Smooth muscle cell of the pulmonary artery (primary cell): ENCODE results near the gene XAF1. TPM values are rescaled to one million over a fixed set of nuclear protein-coding genes. Genes with fewer than 3 reads are reported as not detected.

Experiments
- total RNA-seq: library from RNA; depleted of rRNA; stranded (reverse); fragments of >200 nt; gene quantifications from 2 replicates; pipeline ENCODE4 v1.2.3, GENCODE V29; 2014

Gene XAF1, protein sequence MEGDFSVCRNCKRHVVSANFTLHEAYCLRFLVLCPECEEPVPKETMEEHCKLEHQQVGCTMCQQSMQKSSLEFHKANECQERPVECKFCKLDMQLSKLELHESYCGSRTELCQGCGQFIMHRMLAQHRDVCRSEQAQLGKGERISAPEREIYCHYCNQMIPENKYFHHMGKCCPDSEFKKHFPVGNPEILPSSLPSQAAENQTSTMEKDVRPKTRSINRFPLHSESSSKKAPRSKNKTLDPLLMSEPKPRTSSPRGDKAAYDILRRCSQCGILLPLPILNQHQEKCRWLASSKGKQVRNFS
- 20.0 and 37.0 TPM in 2 replicates for total RNA-seq

DNA sequence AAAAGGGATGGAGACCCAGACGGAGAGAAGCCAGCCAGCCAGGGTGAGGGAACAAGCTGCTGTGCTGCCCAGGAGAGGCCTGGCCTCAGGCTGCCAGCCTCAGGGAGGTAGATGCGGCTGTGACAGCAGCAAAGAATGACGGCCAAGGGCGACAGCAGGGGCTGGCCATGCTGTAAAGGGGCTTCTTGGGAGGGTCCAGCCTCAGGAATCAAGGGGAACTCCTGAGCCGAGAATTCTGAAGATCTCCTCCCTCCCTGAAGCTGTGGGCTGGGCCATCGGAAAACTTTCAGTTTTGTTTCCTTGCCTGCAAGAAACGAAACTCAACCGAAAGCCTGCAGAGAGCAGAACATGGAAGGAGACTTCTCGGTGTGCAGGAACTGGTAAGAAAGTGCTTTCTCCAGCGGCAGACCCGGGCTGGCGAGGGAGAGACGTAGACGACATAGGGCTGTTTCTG, at the start of gene XAF1:
XAF1 (plus strand) TSS at position 316 of the 454 bp plus-strand sequence; CDS start at position 349, 33 bp downstream.

DNA sequence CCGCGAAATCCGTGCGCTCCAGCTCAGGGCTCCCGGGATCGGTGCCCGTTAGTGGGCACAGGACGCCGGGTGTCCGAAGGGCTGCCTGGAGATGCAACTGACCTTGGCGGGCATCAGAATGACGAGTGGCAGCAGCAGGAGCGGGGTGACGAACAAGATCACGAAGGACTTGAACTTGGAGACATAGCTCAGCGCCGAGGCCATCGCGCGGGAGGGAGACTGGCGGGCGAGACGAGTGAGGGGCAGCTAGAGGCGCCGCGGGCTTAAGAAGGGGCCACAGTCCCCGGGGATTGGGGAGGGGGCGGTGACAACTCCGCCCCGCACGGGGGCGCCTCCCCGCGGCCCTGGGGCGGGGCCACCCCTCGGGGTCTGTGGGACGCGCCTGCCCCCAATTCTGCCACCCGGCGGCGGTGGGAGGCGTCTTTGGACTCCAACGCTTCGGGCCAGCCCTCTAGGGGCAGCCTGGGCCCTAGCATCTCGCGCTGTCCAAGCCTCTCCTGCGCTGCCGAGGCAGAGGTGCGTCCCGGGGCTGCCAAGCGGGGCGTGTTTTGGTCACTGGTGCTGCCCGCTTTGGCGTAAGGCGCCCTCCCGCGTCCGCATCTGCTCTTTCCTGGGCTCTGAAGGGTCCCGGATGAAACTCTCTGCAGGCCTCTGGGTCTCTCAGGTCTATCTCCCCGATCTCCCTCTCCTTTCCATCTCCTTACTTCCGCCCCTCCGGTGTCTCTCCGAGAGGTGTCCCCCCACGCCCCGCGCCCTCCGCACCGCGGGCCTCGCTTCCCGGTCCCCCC, 42.5 kb upstream of the XAF1 start, which contains the start of gene SLC13A5:
SLC13A5 (minus strand) TSS at position 240 of the 788 bp plus-strand sequence; CDS start at position 204, 36 bp downstream.

DNA sequence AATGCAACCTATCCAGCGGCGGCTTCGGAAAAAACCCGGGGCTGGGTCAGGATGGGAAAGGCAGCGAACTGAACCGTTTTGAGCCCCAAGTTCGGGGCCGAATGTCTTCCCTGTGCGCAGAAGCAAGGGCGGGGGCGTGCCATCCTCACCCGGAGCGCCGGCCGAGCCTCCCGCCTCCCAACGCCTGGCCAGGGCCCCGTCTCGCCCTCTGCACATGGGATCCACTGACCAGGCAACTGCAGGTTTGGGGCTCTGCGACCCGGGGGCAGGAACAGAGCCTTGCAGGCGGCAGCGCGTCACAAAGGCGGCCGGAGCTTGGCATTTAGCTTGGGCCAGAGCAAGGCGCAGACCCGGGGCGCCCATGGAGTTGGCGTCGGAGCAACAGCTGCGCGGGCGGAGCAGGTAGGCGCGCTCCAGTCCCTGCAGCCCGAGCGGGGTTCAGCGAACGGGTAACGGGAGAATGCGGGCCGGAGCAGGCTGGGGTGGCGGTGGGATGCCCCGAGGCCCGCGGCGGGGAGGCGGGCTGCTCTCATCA, 20.1 kb downstream of the XAF1 start, which contains the start of gene FBXO39:
FBXO39 (plus strand) TSS at position 345 of the 535 bp plus-strand sequence. CDS start 3,654 bp downstream, outside the sequence.

Other genes starting within 250 kb of the XAF1 start
- gene PITPNM3, start 199.5 kb upstream of the XAF1 start, total RNA-seq, result 2.4 and 3.8 TPM in 2 replicates
- gene KIAA0753, start 115.3 kb upstream of the XAF1 start, total RNA-seq, result 12.8 and 16.0 TPM in 2 replicates
- 48.6 and 56.8 TPM in 2 replicates for gene TXNDC17, start 115.0 kb upstream of the XAF1 start, total RNA-seq
- 7.2 and 8.0 TPM in 2 replicates for gene MED31, start 104.4 kb upstream of the XAF1 start, total RNA-seq
- gene C17orf100, start 104.3 kb upstream of the XAF1 start, total RNA-seq, result 0.46 and 0.72 TPM in 2 replicates
- not detected in 2 replicates for gene SLC13A5, start 42.7 kb upstream of the XAF1 start, total RNA-seq
- 0.07 and 0.26 TPM in 2 replicates for gene FBXO39, start 20.2 kb downstream of the XAF1 start, total RNA-seq
- gene TEKT1, start 75.7 kb downstream of the XAF1 start, total RNA-seq, result not detected in 2 replicates
- gene ALOX12, start 240.0 kb downstream of the XAF1 start, total RNA-seq, result not detected in 2 replicates